Right lobe of liver (tissue), 6 donors: ENCODE results near the gene DCLRE1A. TPM values are rescaled to one million over a fixed set of nuclear protein-coding genes. Genes with fewer than 3 reads are reported as not detected.
A peak's percentile ranks its signal among the peaks of the same experiment; 100 is the strongest.

Experiments used
- ATAC-seq, 4 donors: fragments of 200-7000 bp; cut with Tn5 transposase; one replicate each; pipeline ENCODE4 v1.9.1; 2020; ENCODE audit warnings: mild to moderate bottlenecking in 4 of 4, moderate library complexity in 4 of 4
- DNase-seq, 3 donors: peaks; one replicate each; pipeline ENCODE4 v3.0.0-alpha.2; 2020
- H3K27ac ChIP-seq, 3 donors: fragments of 200-600 bp; one replicate each; pipeline ENCODE4 v1.8.0; 2022
- H3K27me3 ChIP-seq, 2 donors: fragments of 200-600 bp; one replicate each; pipeline ENCODE4 v1.8.0; 2022
- H3K36me3 ChIP-seq, 4 donors: fragments of 200-600 bp; sonication (generic) in 1 of 4; one replicate each; pipeline versions ENCODE4 v1.5.1 to v1.8.0; 2017 to 2022; ENCODE audit warnings: control low read depth in 1 of 4
- H3K4me1 ChIP-seq, 4 donors: fragments of 200-600 bp; sonication (generic) in 1 of 4; one replicate each; pipeline versions ENCODE4 v1.5.1 to v1.8.0; 2017 to 2022; ENCODE audit warnings: control low read depth in 1 of 4
- H3K4me3 ChIP-seq, 3 donors: fragments of 200-600 bp; one replicate each; pipeline ENCODE4 v1.8.0; 2022
- H3K9me3 ChIP-seq, 4 donors: fragments of 200-600 bp; sonication (generic) in 1 of 4; one replicate each; pipeline versions ENCODE4 v1.5.1 to v1.8.0; 2017 to 2022; ENCODE audit warnings: control low read depth in 1 of 4
- CTCF ChIP-seq, 4 donors: fragments of 200-600 bp in 3 of 4; fragments of 450-650 bp in 1 of 4; IDR thresholded peaks; one replicate each; pipeline versions ENCODE4 v1.5.1 to v1.8.0; 2016 to 2022; ENCODE audit warnings: antibody characterized with exemption in 4 of 4, mild to moderate bottlenecking in 2 of 4
- POLR2A ChIP-seq: fragments of 450-650 bp; IDR thresholded peaks from one replicate; pipeline ENCODE4 v1.6.1; 2017; ENCODE audit warnings: antibody characterized with exemption, mild to moderate bottlenecking
- WGBS: methylation state at CpG from one replicate; pipeline ENCODE4 v1.1.6; 2018; ENCODE audit warnings: low coverage, low lambda C conversion rate; ENCODE audit not compliant: insufficient coverage; ENCODE audit errors: missing lambda C conversion rate; 5-methylcytosine and 5-hydroxymethylcytosine counted together
- intact Hi-C, 2 donors: fragments of 100-400 bp; cut with DNase I; formaldehyde crosslinking; loops; one replicate each; pipeline versions ENCODE4 v1.11.2 to v1.14.1; 2022
- small RNA-seq, 2 experiments: library from RNA; depleted of rRNA; stranded (forward); fragments of <200 nt; gene quantifications; one replicate each; pipeline ENCODE3, GENCODE V24; 2016
- total RNA-seq, 6 experiments: library from RNA; depleted of rRNA in 2 of 6; stranded (reverse); fragments of >200 nt in 2 of 6; fragmentation: NEBNext Ultra II Directional in 3 of 6; extraction: Animal tissue kit (Norgen Biotek cat#: 25700) in 3 of 6; gene quantifications; one replicate each; pipeline versions ENCODE4 v1.1.0 to v1.2.4, GENCODE V29; 2016 to 2023
- donor health status: DM: no; HTN: yes; CAD: no.
- donor health status: DM: no; HTN: no; CAD: no.
- donor health status: DM: no; HTN: no; CAD: no.
- donor health status: DM: no; HTN: yes; CAD: no.
- donor health status: DM: no; HTN: yes; CAD: no.

The DCLRE1A gene
- total RNA-seq, 6 experiments from 2014 or later, result 4.5 to 8.3 (median 5.9) TPM

GRCh38 chr10:113802997-113803396 is 50.9 kb downstream of the DCLRE1A start:
- ATAC-seq (no peak), DNase-seq (no peak)
- no peaks in the 10 kb centered on the region for H3K4me1 ChIP-seq
- 35% methylated on average over 4 of the region's 4 CpGs for WGBS
- H3K4me3 ChIP-seq, result no peak overlapping the region
- H3K36me3 ChIP-seq, result no peaks in the 10 kb centered on the region
- H3K27ac ChIP-seq, result no peak overlapping the region
- intact Hi-C loops, result loop anchor here in 1 of 2 donors (5.0 kb wide), 1 partner anchor 299 kb away; no protein-coding TSS in a partner anchor
- no peak for TF ChIP-seq CTCF (IDR thresholded peaks at IDR 0.05)
- no peak for TF ChIP-seq POLR2A
- no peaks in the 10 kb centered on the region for H3K9me3 ChIP-seq
- no peaks in the 10 kb centered on the region for H3K27me3 ChIP-seq

- H3K27ac ChIP-seq, result no peak overlapping the region
- no peaks in the 10 kb centered on the region for H3K9me3 ChIP-seq
- no peak for ATAC-seq
- no peaks in the 10 kb centered on the region for H3K36me3 ChIP-seq
- intact Hi-C loops, result loop anchor here in 1 of 2 donors (5.0 kb wide), 1 partner anchor 301 kb away; no protein-coding TSS in a partner anchor
- no peaks in the 10 kb centered on the region for H3K4me1 ChIP-seq
- H3K4me3 ChIP-seq, result no peak overlapping the region
- DNase-seq, result no peak
- WGBS, result 88% methylated on average over 4 of the region's 6 CpGs
- no peaks in the 10 kb centered on the region for H3K27me3 ChIP-seq
- TF ChIP-seq CTCF (IDR thresholded peaks at IDR 0.05) (no peak), POLR2A (no peak)
These were observed 52.3 kb downstream of the DCLRE1A start for GRCh38 chr10:113801569-113801968.

GRCh38 chr10:113791691-113792090 is 62.2 kb downstream of the DCLRE1A start:
- WGBS, result 73% methylated on average over 2 of the region's 2 CpGs
- no peak for DNase-seq
- Histone ChIP-seq H3K27ac (no peak overlapping the region), H3K9me3 (no peaks in the 10 kb centered on the region), H3K4me3 (no peak overlapping the region), H3K4me1 (no peaks in the 10 kb centered on the region), H3K36me3 (no peaks in the 10 kb centered on the region), H3K27me3 (no peaks in the 10 kb centered on the region)
- no peak for TF ChIP-seq CTCF (IDR thresholded peaks at IDR 0.05)
- TF ChIP-seq POLR2A, result no peak
- intact Hi-C loops, result no loop called here
- ATAC-seq, result no peak

GRCh38 chr10:113788604-113789083 is 65.2 kb downstream of the DCLRE1A start:
- no peaks in the 10 kb centered on the region for H3K36me3 ChIP-seq
- no peak for TF ChIP-seq CTCF (IDR thresholded peaks at IDR 0.05)
- no peak for TF ChIP-seq POLR2A
- 58% methylated on average over 8 of the region's 9 CpGs for WGBS
- no peak for DNase-seq
- no peak overlapping the region for H3K4me3 ChIP-seq
- no peaks in the 10 kb centered on the region for H3K9me3 ChIP-seq
- H3K4me1 ChIP-seq, result no peaks in the 10 kb centered on the region
- H3K27me3 ChIP-seq, result no peaks in the 10 kb centered on the region
- H3K27ac ChIP-seq, result no peak overlapping the region
- intact Hi-C loops, result no loop called here
- peak in 1 of 4 donors; percentile 42 for ATAC-seq

Small RNA genes within 50 kb of the gene (small RNA-seq; reads per million reads assigned to genes)
- 0 reads per million in 2 experiments for gene RF00560

Other genes with a start within 250 kb of the DCLRE1A start
- gene NRAP, start 190.0 kb downstream of the DCLRE1A start, total RNA-seq, result 1 to 10 TPM in 1 of 6 experiments, under 1 TPM in 4, not detected in 1; 0.07 to 1.9 (median 0.22) TPM
- gene CASP7, start 174.2 kb downstream of the DCLRE1A start, total RNA-seq, result 10 to 100 TPM in 5 of 6 experiments, 1 to 10 TPM in 1; 9.5 to 24.7 (median 12.4) TPM
- gene PLEKHS1, start 102.4 kb downstream of the DCLRE1A start, total RNA-seq, result not detected
- 10 to 100 TPM; 14.5 to 28.4 (median 23.0) TPM for gene NHLRC2, start 579 bp upstream of the DCLRE1A start, total RNA-seq
- under 1 TPM in 4 of 6 experiments, not detected in 2; 0.11 to 0.66 (median 0.38) TPM for gene ADRB1, start 189.8 kb upstream of the DCLRE1A start, total RNA-seq